Transverse colon (tissue), 3 donors: ENCODE measurements around the gene DIP2B.

Experiments
- CTCF ChIP-seq, 5 experiments: fragments of 200-600 bp in 3 of 5; fragments of 450-650 bp in 2 of 5; sonication (generic) in 3 of 5; IDR thresholded peaks; 1 replicate in 2 of 5; 2 replicates in 3 of 5; pipeline ENCODE4 v1.5.1; 2016 to 2017; ENCODE audit warnings: antibody characterized with exemption in 5 of 5, inconsistent platforms in 3 of 5, mild to moderate bottlenecking in 2 of 5, moderate library complexity in 1 of 5
- POLR2A ChIP-seq: fragments of 450-650 bp; IDR thresholded peaks from one replicate; pipeline ENCODE4 v1.6.1; 2016; ENCODE audit warnings: antibody characterized with exemption, mild to moderate bottlenecking, moderate library complexity

- TF ChIP-seq CTCF (IDR thresholded peaks at IDR 0.05) (no peak), POLR2A (no peak)
These were observed 4.3 kb downstream of the DIP2B start for GRCh38 chr12:50508970-50509663.
